HEK293T (cell line): ENCODE measurements around the gene OOSP3.
"Not testable (repeated sequence)": the region's sequence is repeated elsewhere in the genome, so short reads cannot be mapped to it uniquely, and the experiment has no call there.

Source experiments
- CTCF ChIA-PET: fragments of 350-600 bp; formaldehyde crosslinking; extraction: SDS; loops from one replicate; lab custom pipeline; 2021; ENCODE audit warnings: antibody characterized with exemption, inconsistent platforms; lab: Yijun Ruan, JAX
- POLR2A ChIA-PET: fragments of 350-600 bp; formaldehyde crosslinking; extraction: SDS; loops from one replicate; lab custom pipeline; 2020; ENCODE audit warnings: antibody characterized with exemption, inconsistent platforms; lab: Yijun Ruan, JAX
- DNase-seq: peaks from one replicate; pipeline ENCODE4 v3.0.0; 2012; ENCODE audit warnings: mixed read lengths; ENCODE audit errors: extremely low spot score
- ARNT ChIP-seq: fragments of 450-650 bp; IDR thresholded peaks from 2 replicates; pipeline ENCODE4 v1.6.1; 2017; ENCODE audit warnings: mild to moderate bottlenecking
- BHLHE40 ChIP-seq: fragments of 450-650 bp; IDR thresholded peaks from 2 replicates; pipeline ENCODE4 v1.6.1; 2016; ENCODE audit warnings: mild to moderate bottlenecking, moderate library complexity, borderline replicate concordance
- CTBP1 ChIP-seq: fragments of 450-650 bp; IDR thresholded peaks from 2 replicates; pipeline ENCODE4 v1.6.1; 2016; ENCODE audit warnings: borderline replicate concordance
- ELF4 ChIP-seq: fragments of 450-650 bp; IDR thresholded peaks from 2 replicates; pipeline ENCODE4 v1.6.1; 2017; ENCODE audit warnings: antibody characterized with exemption
- FOXA1 ChIP-seq: fragments of 450-650 bp; IDR thresholded peaks from 2 replicates; pipeline ENCODE4 v1.6.1; 2016; ENCODE audit warnings: mild to moderate bottlenecking
- FOXK2 ChIP-seq: fragments of 450-650 bp; IDR thresholded peaks from 2 replicates; pipeline ENCODE4 v1.6.1; 2016; ENCODE audit warnings: mild to moderate bottlenecking
- FOXM1 ChIP-seq: fragments of 450-650 bp; IDR thresholded peaks from 2 replicates; pipeline ENCODE4 v1.6.1; 2017; ENCODE audit warnings: mild to moderate bottlenecking, borderline replicate concordance
- HDGF ChIP-seq: fragments of 450-650 bp; IDR thresholded peaks from 2 replicates; pipeline ENCODE4 v1.6.1; 2017; ENCODE audit warnings: antibody characterized with exemption, borderline replicate concordance
- L3MBTL2 ChIP-seq: fragments of 450-650 bp; conservative IDR thresholded peaks from 2 replicates; pipeline ENCODE4 v1.6.1; 2016; ENCODE audit warnings: mild to moderate bottlenecking
- LEF1 ChIP-seq: fragments of 450-650 bp; IDR thresholded peaks from 2 replicates; pipeline ENCODE4 v1.6.1; 2017; ENCODE audit warnings: mild to moderate bottlenecking, borderline replicate concordance
- NFRKB ChIP-seq: fragments of 450-650 bp; IDR thresholded peaks from 2 replicates; pipeline ENCODE4 v1.6.1; 2016; ENCODE audit warnings: mild to moderate bottlenecking, moderate library complexity
- PKNOX1 ChIP-seq: fragments of 450-650 bp; IDR thresholded peaks from 2 replicates; pipeline ENCODE4 v1.6.1; 2016
- SP1 ChIP-seq: fragments of 450-650 bp; IDR thresholded peaks from 2 replicates; pipeline ENCODE4 v1.6.1; 2017
- SUZ12 ChIP-seq: fragments of 450-650 bp; IDR thresholded peaks from 2 replicates; pipeline ENCODE4 v1.6.1; 2016; ENCODE audit warnings: mild to moderate bottlenecking
- TARDBP ChIP-seq: fragments of 450-650 bp; IDR thresholded peaks from 2 replicates; pipeline ENCODE4 v1.6.1; 2016
- ZNF384 ChIP-seq: fragments of 450-650 bp; IDR thresholded peaks from 2 replicates; pipeline ENCODE4 v1.6.1; 2016

OOSP3 gene

GRCh38 chr11:59891781-59892181 lies 13.2 kb downstream of the OOSP3 start:
- ChIA-PET CTCF (no interaction called here), POLR2A (no interaction called here)

GRCh38 chr11:59894616-59895015 lies 16.0 kb downstream of the OOSP3 start:
- no peak for DNase-seq
- POLR2A ChIA-PET: no interaction called here
- TF ChIP-seq TARDBP (no peak), SP1 (no peak), FOXK2 (no peak), SUZ12 (no peak), LEF1 (no peak), ELF4 (no peak)
- CTCF ChIA-PET: no interaction called here

More at GRCh38 chr11:59891781-59892181, 13.2 kb downstream of the OOSP3 start:
- TF ChIP-seq ELF4 (no peak), PKNOX1 (no peak), LEF1 (no peak), TARDBP (no peak), SP1 (no peak), HDGF (no peak), CTBP1 (no peak), NFRKB (no peak), ARNT (no peak), BHLHE40 (no peak), L3MBTL2 (no peak), ZNF384 (no peak), FOXA1 (no peak), FOXM1 (no peak), SUZ12 (no peak), FOXK2 (no peak)
- no peak for DNase-seq

DNA sequence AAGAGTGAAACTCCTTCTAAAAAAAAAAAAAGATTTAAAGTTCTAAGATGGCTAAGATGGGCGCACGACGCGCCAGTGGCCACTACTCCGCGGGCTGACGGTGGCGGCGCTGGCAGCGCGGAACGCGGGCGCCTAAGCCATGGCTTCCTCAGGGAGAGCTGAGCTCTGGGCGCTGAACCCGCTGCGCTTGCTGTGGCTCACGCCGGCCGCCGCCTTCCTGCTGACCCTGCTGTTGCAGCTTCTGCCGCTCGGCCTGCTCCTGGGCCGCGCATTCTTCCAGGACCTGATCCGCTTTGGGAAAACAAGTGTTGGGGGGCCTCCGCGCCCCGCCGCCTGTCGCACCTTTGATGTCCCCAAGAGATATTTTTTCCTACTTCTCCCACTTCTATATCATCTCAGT lies 19.5 kb downstream of the OOSP3 start:
- CTCF ChIA-PET: no interaction called here
- DNase-seq: no peak
- POLR2A ChIA-PET: no interaction called here
- no peak for TF ChIP-seq ARNT
- TF ChIP-seq L3MBTL2: no peak
- no peak for TF ChIP-seq NFRKB
- TF ChIP-seq ELF4: no peak
- TF ChIP-seq LEF1: no peak
- TF ChIP-seq CTBP1: no peak
- TF ChIP-seq FOXK2: no peak

DNA sequence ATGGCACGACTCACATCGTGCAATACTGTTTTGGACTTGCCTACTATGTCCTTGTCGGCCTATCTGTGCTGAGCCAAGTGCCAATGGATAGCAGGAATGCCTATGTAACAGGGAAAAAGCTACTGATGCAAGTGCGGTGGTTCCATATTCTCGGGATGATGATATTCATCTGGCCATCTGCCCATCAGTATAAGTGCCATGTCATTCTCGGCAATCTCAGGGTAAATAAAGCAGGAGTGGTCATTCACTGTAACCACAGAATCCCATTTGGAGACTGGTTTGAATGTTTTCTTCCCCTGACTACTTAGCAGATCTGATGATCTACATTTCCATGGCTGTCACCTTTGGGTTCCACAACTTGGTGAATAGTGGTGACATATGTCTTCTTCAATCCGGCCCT lies 20.1 kb downstream of the OOSP3 start:
- ChIA-PET CTCF (no interaction called here), POLR2A (no interaction called here)
- no peak for DNase-seq
- TF ChIP-seq ARNT (no peak), ZNF384 (no peak), SUZ12 (no peak), FOXA1 (no peak), HDGF (no peak)

- DNase-seq: no peak
- TF ChIP-seq ELF4 (no peak), FOXA1 (no peak), SUZ12 (no peak), ARNT (no peak), NFRKB (no peak), FOXK2 (no peak), HDGF (no peak), L3MBTL2 (no peak), SP1 (no peak), CTBP1 (no peak), LEF1 (no peak), TARDBP (no peak)
- CTCF ChIA-PET: no interaction called here
- POLR2A ChIA-PET: no interaction called here
These were observed 20.9 kb downstream of the OOSP3 start for GRCh38 chr11:59899532-59899931.

GRCh38 chr11:59900366-59901126 lies 22.0 kb downstream of the OOSP3 start:
- CTCF ChIA-PET: no interaction called here
- no peak for DNase-seq
- TF ChIP-seq LEF1 (no peak), L3MBTL2 (no peak), PKNOX1 (no peak), NFRKB (no peak), ELF4 (no peak), FOXM1 (no peak)
- POLR2A ChIA-PET: no interaction called here

GRCh38 chr11:59901306-59901705 lies 22.7 kb downstream of the OOSP3 start:
- TF ChIP-seq ELF4: no peak
- no peak for TF ChIP-seq FOXM1
- TF ChIP-seq LEF1: no peak
- no peak for TF ChIP-seq ARNT
- TF ChIP-seq TARDBP: no peak
- TF ChIP-seq SP1: no peak
- DNase-seq: no peak
- ChIA-PET CTCF (no interaction called here), POLR2A (no interaction called here)

DNA sequence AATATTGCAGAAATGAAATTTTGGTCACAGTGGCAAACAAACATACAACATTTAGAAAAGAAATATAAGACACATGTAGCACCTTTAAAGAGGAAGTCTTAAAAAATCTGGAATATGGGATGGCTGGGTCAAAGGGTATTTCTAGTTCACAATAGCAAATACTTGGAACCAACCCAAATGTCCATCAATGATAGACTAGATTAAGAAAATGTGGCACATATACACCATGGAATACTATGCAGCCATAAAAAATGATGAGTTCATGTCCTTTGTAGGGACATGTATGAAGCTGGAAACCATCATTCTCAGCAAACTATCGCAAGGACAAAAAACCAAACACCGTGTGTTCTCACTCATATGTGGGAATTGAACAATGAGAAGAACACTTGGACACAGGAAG lies 25.0 kb downstream of the OOSP3 start:
- CTCF ChIA-PET, POLR2A ChIA-PET, DNase-seq: not testable (repeated sequence)
